HepG2 (cell line): ENCODE results near the gene TNK1. TPM values are rescaled to one million over a fixed set of nuclear protein-coding genes. Genes with fewer than 3 reads are reported as not detected.

Experiments used
- GATAD1 ChIP-seq: IDR thresholded peaks from 2 replicates; pipeline ENCODE4 v1.6.1; 2016; ENCODE audit warnings: missing genetic modification reagents, missing compliant biosample characterization
- HMGXB4 ChIP-seq, 2 experiments: sonication (generic) in 1 of 2; formaldehyde crosslinking in 1 of 2; IDR thresholded peaks; 2 replicates each; pipeline versions ENCODE4 v1.4.0 to v1.6.1; 2018 to 2020; ENCODE audit warnings: missing genetic modification reagents in 2 of 2, borderline replicate concordance in 1 of 2, low read depth in 1 of 2, mild to moderate bottlenecking in 1 of 2, missing biosample characterization in 1 of 2
- HNRNPH1 ChIP-seq: fragments of 200-400 bp; formaldehyde crosslinking; optimal IDR thresholded peaks from 2 replicates; pipeline ENCODE3; 2017; ENCODE audit warnings: mild to moderate bottlenecking, low read depth, low read length
- HNRNPLL ChIP-seq: fragments of 200-400 bp; formaldehyde crosslinking; IDR thresholded peaks from 2 replicates; pipeline ENCODE4 v1.6.1; 2017; ENCODE audit warnings: mild to moderate bottlenecking, low read depth, low read length; ENCODE audit not compliant: poor library complexity, severe bottlenecking
- ISL2 ChIP-seq: sonication (generic); formaldehyde crosslinking; IDR thresholded peaks from 2 replicates; pipeline ENCODE4 v1.5.0; 2020; ENCODE audit warnings: missing genetic modification reagents
- ISX ChIP-seq: sonication (generic); formaldehyde crosslinking; conservative IDR thresholded peaks from 2 replicates; pipeline ENCODE4 v1.5.0; 2020; ENCODE audit warnings: missing genetic modification reagents
- LCORL ChIP-seq, 2 experiments: fragments of 450-650 bp in 1 of 2; sonication (generic) in 1 of 2; formaldehyde crosslinking in 1 of 2; IDR thresholded peaks; 2 replicates each; pipeline versions ENCODE4 v1.5.0 to v1.6.1; 2017 to 2020; ENCODE audit warnings: antibody characterized with exemption in 1 of 2, missing genetic modification reagents in 1 of 2
- MTF2 ChIP-seq: sonication (generic); formaldehyde crosslinking; IDR thresholded peaks from 2 replicates; pipeline ENCODE4 v1.5.0; 2020; ENCODE audit warnings: missing genetic modification reagents, borderline replicate concordance
- MXD3 ChIP-seq: IDR thresholded peaks from 2 replicates; pipeline ENCODE4 v1.6.1; 2016; ENCODE audit warnings: mild to moderate bottlenecking, missing biosample characterization, missing genetic modification reagents
- PHF20 ChIP-seq: sonication (generic); formaldehyde crosslinking; IDR thresholded peaks from 2 replicates; pipeline ENCODE4 v1.5.0; 2020; ENCODE audit warnings: mild to moderate bottlenecking, missing genetic modification reagents
- SAP130 ChIP-seq: IDR thresholded peaks from 2 replicates; pipeline ENCODE4 v1.6.1; 2016; ENCODE audit warnings: low read depth
- ZFX ChIP-seq: sonication (generic); formaldehyde crosslinking; IDR thresholded peaks from 2 replicates; pipeline ENCODE4 v1.4.0; 2020; ENCODE audit warnings: mild to moderate bottlenecking, low read depth, missing genetic modification reagents, moderate library complexity
- ZMYM4 ChIP-seq: sonication (generic); formaldehyde crosslinking; IDR thresholded peaks from 2 replicates; pipeline ENCODE4 v1.8.1; 2023; ENCODE audit warnings: mild to moderate bottlenecking, missing genetic modification reagents
- ZNF142 ChIP-seq: sonication (generic); formaldehyde crosslinking; IDR thresholded peaks from 2 replicates; pipeline ENCODE4 v1.4.0; 2020; ENCODE audit warnings: missing genetic modification reagents
- ZNF530 ChIP-seq: sonication (generic); formaldehyde crosslinking; IDR thresholded peaks from 2 replicates; pipeline ENCODE4 v1.5.0; 2020; ENCODE audit warnings: low read depth, mild to moderate bottlenecking, missing genetic modification reagents
- ZNF567 ChIP-seq: sonication (generic); formaldehyde crosslinking; IDR thresholded peaks from 2 replicates; pipeline ENCODE4 v1.8.1; 2023; ENCODE audit warnings: mild to moderate bottlenecking, missing genetic modification reagents, borderline replicate concordance
- ZUFSP ChIP-seq: sonication (generic); formaldehyde crosslinking; IDR thresholded peaks from 2 replicates; pipeline ENCODE4 v1.9.0; 2021; ENCODE audit warnings: missing genetic modification reagents, mild to moderate bottlenecking, borderline replicate concordance
- ZZZ3 ChIP-seq: sonication (generic); formaldehyde crosslinking; IDR thresholded peaks from 2 replicates; pipeline ENCODE4 v1.4.0; 2020; ENCODE audit warnings: missing genetic modification reagents, mild to moderate bottlenecking, borderline replicate concordance
- polyA plus RNA-seq, 8 experiments: library from polyadenylated mRNA; depleted of rRNA in 3 of 8; stranded (reverse) in 7 of 8; unstranded in 1 of 8; fragments of >200 nt; fragmentation: Illumina TruSeq in 4 of 8; extraction: Trizol in 4 of 8; gene quantifications; 2 replicates each; pipeline versions ENCODE4 v1.2.1 to v1.2.3, GENCODE V29; 2011 to 2016; ENCODE audit warnings: low read depth in 4 of 8, missing spikeins in 1 of 8, mixed read lengths in 1 of 8; ENCODE audit not compliant: insufficient read depth in 1 of 8
- total RNA-seq, 5 experiments: library from RNA; depleted of rRNA; stranded (reverse); fragments of >200 nt; fragmentation: Illumina TruSeq; extraction: Trizol; gene quantifications; 2 replicates each; pipeline ENCODE4 v1.2.3, GENCODE V29; 2016; ENCODE audit warnings: low read depth in 1 of 5

TNK1 gene
- total and polyA plus RNA-seq, 2 of the 13 experiments (the other 11 are each of a cell fraction or from before 2014, with no cell fraction given): 2.0 to 3.5 TPM

GRCh38 chr17:7380855-7381683 is at the start of gene TNK1 (continued):
- TF ChIP-seq ZNF142 (CRISPR knock-in tag) (0 out of 2 replicates have a peak, but pooled peaks have one; percentile 11), HMGXB4 (CRISPR knock-in tag; IDR thresholded peaks at IDR 0.05; ENCODE audit: borderline replicate concordance in 1 of 2, low read depth in 1 of 2) (peak in 1 of 2 experiments; percentile 48; a peak in 1 of 4 replicates), LCORL (IDR thresholded peaks at IDR 0.05) (no peak), LCORL (CRISPR knock-in tag; IDR thresholded peaks at IDR 0.05) (peak; percentile 75; the same call in 1 of the 2 replicates), ZZZ3 (0 out of 2 replicates have a peak, but pooled peaks have one; percentile 30), MTF2 (CRISPR knock-in tag) (0 out of 2 replicates have a peak, but pooled peaks have one; percentile 50), HNRNPLL (peak; percentile 56), GATAD1 (no peak), ISL2 (CRISPR knock-in tag) (peak; percentile 46; the same call in 1 of the 2 replicates), PHF20 (CRISPR knock-in tag) (peak; percentile 68), ZNF530 (CRISPR knock-in tag) (0 out of 2 replicates have a peak, but pooled peaks have one; percentile 39), HNRNPH1 (no peak), ZFX (CRISPR knock-in tag) (peak; percentile 79), MXD3 (no peak), ZMYM4 (CRISPR knock-in tag) (peak; percentile 73; the same call in 1 of the 2 replicates), ISX (CRISPR knock-in tag) (no peak), SAP130 (CRISPR knock-in tag) (peak; percentile 43), ZUFSP (CRISPR knock-in tag) (no peak), ZNF567 (CRISPR knock-in tag) (no peak)
